Endothelial cell of umbilical vein (primary cell): ENCODE measurements around the gene PGAP1. TPM values are rescaled to one million over a fixed set of nuclear protein-coding genes. Genes with fewer than 3 reads are reported as not detected.

Source experiments
- BruUV-seq: library from RNA; stranded (reverse); fragments of 400-500 nt; replicated peaks from 2 replicates; lab custom pipeline; 2021; lab: Mats Ljungman, UMichigan
- CTCF ChIA-PET: fragments of 300-600, 350-600 bp; sonication (Branson Sonifier 250); formaldehyde crosslinking; loops from one replicate; lab custom pipeline; 2021; ENCODE audit warnings: antibody characterized with exemption, inconsistent platforms; lab: Charles Lee
- POLR2A ChIA-PET: fragments of 300-600, 350-600 bp; sonication (Branson Sonifier 250); formaldehyde crosslinking; loops from one replicate; lab custom pipeline; 2021; ENCODE audit warnings: antibody characterized with exemption, inconsistent platforms; lab: Charles Lee
- DNase-seq: peaks from one replicate; pipeline ENCODE4 v3.0.0-alpha.2; 2011; ENCODE audit warnings: low read depth, low spot score
- FAIRE-seq: peaks from 2 replicates; lab custom pipeline; 2011; peaks lifted over from hg19 to GRCh38; lab: Jason Lieb, UNC
- H2AFZ ChIP-seq: 2 replicates; pipeline ENCODE4 v1.6.0; 2012; ENCODE audit warnings: low read depth, low read length, control low read depth, inconsistent platforms
- H3K27ac ChIP-seq: 2 replicates; pipeline ENCODE4 v1.5.1; 2011; ENCODE audit warnings: low read depth, mild to moderate bottlenecking, control low read depth, low read length, moderate library complexity; ENCODE audit not compliant: insufficient read depth
- H3K27me3 ChIP-seq, 2 experiments: 2 replicates each; pipeline versions ENCODE4 v1.6.0 to v1.6.1; 2011; ENCODE audit warnings: low read length in 2 of 2, mixed read lengths in 1 of 2; ENCODE audit not compliant: control insufficient read depth in 2 of 2, insufficient read depth in 2 of 2
- H3K36me3 ChIP-seq, 2 experiments: 2 replicates in 1 of 2; 3 replicates in 1 of 2; pipeline ENCODE4 v1.5.1; 2011; ENCODE audit warnings: low read length in 2 of 2, mild to moderate bottlenecking in 1 of 2, moderate library complexity in 1 of 2; ENCODE audit not compliant: control insufficient read depth in 2 of 2, insufficient read depth in 2 of 2; ENCODE audit errors: extremely low read depth in 1 of 2
- H3K4me1 ChIP-seq: 3 replicates; pipeline ENCODE4 v1.5.1; 2011; ENCODE audit warnings: mild to moderate bottlenecking, low read length; ENCODE audit not compliant: control insufficient read depth, insufficient read depth; ENCODE audit errors: extremely low read depth
- H3K4me2 ChIP-seq: 2 replicates; pipeline ENCODE4 v1.6.1; 2011; ENCODE audit warnings: low read length, control low read depth, mixed read lengths; ENCODE audit not compliant: insufficient read depth
- H3K4me3 ChIP-seq, 3 experiments: fragments of 200-600 bp in 1 of 3; sonication (generic), shearing (Covaris generic) in 1 of 3; replicated peaks in 1 of 3; 2 replicates each; pipeline ENCODE4 v1.5.1; 2011 to 2016; ENCODE audit warnings: control low read depth in 3 of 3, low read length in 3 of 3, mild to moderate bottlenecking in 2 of 3, inconsistent platforms in 1 of 3, low read depth in 1 of 3, moderate library complexity in 1 of 3; ENCODE audit not compliant: insufficient read depth in 1 of 3
- H3K79me2 ChIP-seq: 2 replicates; pipeline ENCODE4 v1.6.0; 2012; ENCODE audit warnings: low read length, inconsistent platforms; ENCODE audit not compliant: control insufficient read depth, insufficient read depth
- H3K9ac ChIP-seq: replicated peaks from 2 replicates; pipeline ENCODE3; 2011; ENCODE audit warnings: low read length, control low read depth; ENCODE audit not compliant: insufficient read depth; ENCODE audit errors: extremely low read depth
- H3K9me1 ChIP-seq: replicated peaks from 3 replicates; pipeline ENCODE4 v1.6.0; 2011; ENCODE audit warnings: mild to moderate bottlenecking, low read length; ENCODE audit not compliant: control insufficient read depth, insufficient read depth; ENCODE audit errors: extremely low read depth
- H3K9me3 ChIP-seq: replicated peaks from 2 replicates; pipeline ENCODE4 v1.5.1; 2012; ENCODE audit warnings: low read length, inconsistent platforms; ENCODE audit not compliant: control insufficient read depth, insufficient read depth
- H4K20me1 ChIP-seq: replicated peaks from 2 replicates; pipeline ENCODE3; 2011; ENCODE audit warnings: mild to moderate bottlenecking, low read length; ENCODE audit not compliant: control insufficient read depth, insufficient read depth; ENCODE audit errors: extremely low read depth
- EZH2 ChIP-seq: IDR thresholded peaks from 2 replicates; pipeline ENCODE4 v1.6.1; 2012; ENCODE audit warnings: borderline replicate concordance, low read depth, mild to moderate bottlenecking, moderate library complexity, low read length, inconsistent platforms; ENCODE audit not compliant: severe bottlenecking
- FOS ChIP-seq: IDR thresholded peaks from 2 replicates; pipeline ENCODE4 v1.6.1; 2011; ENCODE audit warnings: mild to moderate bottlenecking, low read length, moderate library complexity, borderline replicate concordance; ENCODE audit not compliant: insufficient read depth
- GATA2 ChIP-seq: IDR thresholded peaks from 2 replicates; pipeline ENCODE4 v1.7.0; 2011; ENCODE audit warnings: low read depth, mild to moderate bottlenecking, moderate library complexity, mixed read lengths, low read length; ENCODE audit not compliant: insufficient read length, insufficient read depth
- JUN ChIP-seq: IDR thresholded peaks from 2 replicates; pipeline ENCODE4 v1.6.1; 2011; ENCODE audit warnings: borderline replicate concordance, low read depth; ENCODE audit not compliant: insufficient read length, insufficient read depth
- MYC ChIP-seq: IDR thresholded peaks from one replicate; pipeline ENCODE4 v1.6.1; 2011; ENCODE audit warnings: mild to moderate bottlenecking, low read depth, low read length
- POLR2A ChIP-seq: IDR thresholded peaks from 2 replicates; pipeline ENCODE4 v1.6.1; 2012; ENCODE audit warnings: low read depth, mild to moderate bottlenecking, control low read depth, low read length
- POLR2AphosphoS5 ChIP-seq: IDR thresholded peaks from 2 replicates; pipeline ENCODE4 v1.6.1; 2012; ENCODE audit warnings: low read depth, mild to moderate bottlenecking, control low read depth, low read length, moderate library complexity; ENCODE audit not compliant: insufficient read depth
- dilution Hi-C: fragments of 300-500 bp; cut with MboI; formaldehyde crosslinking; loops from one replicate; pipeline ENCODE4 v1.15.0; 2019; ENCODE audit warnings: low sequenced_read_pairs; ENCODE audit not compliant: extremely low pct_ligation_motif_present
- intact Hi-C: fragments of 100-400 bp; cut with micrococcal nuclease; formaldehyde crosslinking; loops from one replicate; pipeline ENCODE4 v1.10.0; 2022
- polyA plus RNA-seq, 4 experiments: library from polyadenylated mRNA; depleted of rRNA in 3 of 4; stranded (reverse) in 3 of 4; unstranded in 1 of 4; fragments of >200 nt; gene quantifications; 2 replicates each; pipeline versions ENCODE4 v1.2.1 to v1.2.3, GENCODE V29; 2011 to 2012; ENCODE audit warnings: missing spikeins in 1 of 4
- total RNA-seq: library from RNA; stranded (reverse); gene quantifications from 2 replicates; pipeline ENCODE4 v1.2.3, GENCODE V29; 2021
- TF ChIP-seq, protein P1 (sequence below), 2 donors: IDR thresholded peaks; 1 replicate in 1 of 2; 2 replicates in 1 of 2; pipeline ENCODE4 v1.5.1; 2011; ENCODE audit warnings: low read length in 2 of 2, mild to moderate bottlenecking in 2 of 2, moderate library complexity in 2 of 2, control low read depth in 1 of 2, inconsistent platforms in 1 of 2, low read depth in 1 of 2; ENCODE audit not compliant: insufficient read depth in 1 of 2; ENCODE audit errors: extremely low read depth in 1 of 2
- TF ChIP-seq, protein P2 (sequence below): IDR thresholded peaks from 2 replicates; pipeline ENCODE4 v1.6.1; 2011; ENCODE audit not compliant: insufficient read depth, insufficient read length

Gene PGAP1
- total and polyA plus RNA-seq, 2 donors (not counting 3 experiments of a cell fraction or from before 2014, with no cell fraction given), result 3.9 to 9.8 TPM

DNA sequence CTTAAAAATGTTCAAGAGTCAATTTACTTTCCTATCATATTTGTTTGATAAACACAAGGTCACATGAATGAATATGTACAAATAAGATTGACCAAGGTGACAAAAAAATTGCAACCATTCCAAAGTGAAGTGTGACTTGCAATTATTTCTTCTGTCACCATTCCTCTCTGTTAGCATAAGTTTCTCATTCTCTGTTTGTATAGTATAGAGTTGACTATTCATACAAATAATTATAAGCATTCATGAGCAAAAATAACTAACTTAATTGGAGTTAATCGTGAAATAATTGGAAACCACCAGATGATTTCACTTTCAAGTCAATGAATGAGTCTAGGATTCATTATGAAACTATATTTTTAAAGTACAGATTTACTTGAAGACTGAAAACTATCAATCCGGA lies 42.1 kb downstream of the PGAP1 start:
- no peaks in the 10 kb centered on the region for H3K4me1 ChIP-seq
- ChIA-PET CTCF (no interaction called here), POLR2A (no interaction called here)
- H2AFZ ChIP-seq, result no peak overlapping the region
- H3K4me3 ChIP-seq, result no peak overlapping the region
- TF ChIP-seq EZH2 (no peak), POLR2A (no peak), MYC (no peak), JUN (no peak), POLR2AphosphoS5 (no peak)
- H3K27me3 ChIP-seq, result no peaks in the 10 kb centered on the region
- BruUV-seq, result no TSS peak
- H3K9ac ChIP-seq, result no peak overlapping the region
- H3K9me3 ChIP-seq, result no peaks in the 10 kb centered on the region
- no peak overlapping the region for H3K27ac ChIP-seq
- intact Hi-C loops, result no loop called here
- no peaks in the 10 kb centered on the region for H3K9me1 ChIP-seq
- H3K36me3 ChIP-seq, result no peaks in the 10 kb centered on the region
- DNase-seq, result no peak
- dilution Hi-C loops, result no loop called here
- H4K20me1 ChIP-seq, result no peaks in the 10 kb centered on the region
- no peak overlapping the region for H3K4me2 ChIP-seq
- no peaks in the 10 kb centered on the region for H3K79me2 ChIP-seq
- no peak for FAIRE-seq

DNA sequence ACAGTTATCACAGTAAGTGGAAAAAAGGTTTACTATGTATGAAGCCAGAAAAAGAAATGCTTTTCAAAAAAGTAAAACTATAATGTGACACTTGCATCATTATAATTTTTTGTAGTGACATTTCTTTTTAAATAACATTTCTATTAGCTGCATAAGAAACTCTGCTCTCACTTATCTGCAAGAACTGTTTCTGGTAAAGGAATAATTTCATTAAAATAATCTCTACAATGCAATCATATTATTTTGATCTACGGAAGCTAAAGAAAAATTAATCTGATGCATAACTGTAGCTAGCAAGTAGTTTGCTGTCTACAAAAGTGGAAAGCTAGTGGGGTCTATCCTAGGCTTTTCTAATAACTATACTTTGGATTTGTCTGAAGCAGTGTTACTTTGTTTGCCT lies 50.1 kb downstream of the PGAP1 start:
- Histone ChIP-seq H3K4me2 (no peak overlapping the region), H4K20me1 (no peaks in the 10 kb centered on the region), H2AFZ (no peak overlapping the region), H3K9me1 (no peaks in the 10 kb centered on the region), H3K79me2 (no peaks in the 10 kb centered on the region), H3K9me3 (no peaks in the 10 kb centered on the region), H3K4me3 (no peak overlapping the region), H3K27ac (no peak overlapping the region), H3K4me1 (no peaks in the 10 kb centered on the region), H3K27me3 (no peaks in the 10 kb centered on the region), H3K36me3 (peaks cover 2 to 3% of the 10 kb centered on the region in 2 experiments), H3K9ac (no peak overlapping the region)
- BruUV-seq, result no TSS peak
- ChIA-PET CTCF (no interaction called here), POLR2A (no interaction called here)
- TF ChIP-seq, protein P1, sequence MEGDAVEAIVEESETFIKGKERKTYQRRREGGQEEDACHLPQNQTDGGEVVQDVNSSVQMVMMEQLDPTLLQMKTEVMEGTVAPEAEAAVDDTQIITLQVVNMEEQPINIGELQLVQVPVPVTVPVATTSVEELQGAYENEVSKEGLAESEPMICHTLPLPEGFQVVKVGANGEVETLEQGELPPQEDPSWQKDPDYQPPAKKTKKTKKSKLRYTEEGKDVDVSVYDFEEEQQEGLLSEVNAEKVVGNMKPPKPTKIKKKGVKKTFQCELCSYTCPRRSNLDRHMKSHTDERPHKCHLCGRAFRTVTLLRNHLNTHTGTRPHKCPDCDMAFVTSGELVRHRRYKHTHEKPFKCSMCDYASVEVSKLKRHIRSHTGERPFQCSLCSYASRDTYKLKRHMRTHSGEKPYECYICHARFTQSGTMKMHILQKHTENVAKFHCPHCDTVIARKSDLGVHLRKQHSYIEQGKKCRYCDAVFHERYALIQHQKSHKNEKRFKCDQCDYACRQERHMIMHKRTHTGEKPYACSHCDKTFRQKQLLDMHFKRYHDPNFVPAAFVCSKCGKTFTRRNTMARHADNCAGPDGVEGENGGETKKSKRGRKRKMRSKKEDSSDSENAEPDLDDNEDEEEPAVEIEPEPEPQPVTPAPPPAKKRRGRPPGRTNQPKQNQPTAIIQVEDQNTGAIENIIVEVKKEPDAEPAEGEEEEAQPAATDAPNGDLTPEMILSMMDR (IDR thresholded peaks at IDR 0.05; ENCODE audit: extremely low read depth in 1 of 2, insufficient read depth in 1 of 2, low read depth in 1 of 2, low read length in 2 of 2), result no peak
- TF ChIP-seq POLR2AphosphoS5 (no peak), JUN (no peak), GATA2 (no peak), MYC (no peak), POLR2A (no peak), EZH2 (no peak), FOS (no peak)
- TF ChIP-seq, protein P2, sequence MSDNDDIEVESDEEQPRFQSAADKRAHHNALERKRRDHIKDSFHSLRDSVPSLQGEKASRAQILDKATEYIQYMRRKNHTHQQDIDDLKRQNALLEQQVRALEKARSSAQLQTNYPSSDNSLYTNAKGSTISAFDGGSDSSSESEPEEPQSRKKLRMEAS, result no peak
- no peak for DNase-seq
- FAIRE-seq, result no peak
- dilution Hi-C loops, result no loop called here
- intact Hi-C loops, result no loop called here
